OCI-LY7 (cell line): ENCODE data around the gene FSTL1.

Experiments
- CTCF ChIP-seq: fragments of 200-600 bp; sonication (generic); conservative IDR thresholded peaks from 2 replicates; pipeline ENCODE4 v1.5.1; 2014; ENCODE audit warnings: mild to moderate bottlenecking, antibody characterized with exemption, low read length, moderate library complexity, mixed read lengths
- EZH2phosphoT487 ChIP-seq: fragments of 200-600 bp; sonication (generic); IDR thresholded peaks from 2 replicates; pipeline ENCODE4 v1.6.1; 2018; ENCODE audit warnings: low read depth, borderline replicate concordance, mild to moderate bottlenecking, mixed run types, antibody characterized with exemption, low read length, moderate library complexity, mixed read lengths

GRCh38 chr3:120468635-120469295 is 18.0 kb upstream of the FSTL1 start:
- TF ChIP-seq CTCF = no peak
- TF ChIP-seq EZH2phosphoT487 = no peak
